Activated CD4-positive, CD25-positive, alpha-beta regulatory T cell treated with anti-CD3 and anti-CD28 coated beads, Interleukin-2, amount 50 U/mL, for 72 hours (primary cell): Measurements from ENCODE around the gene ST14.
"Not testable (repeated sequence)": the region's sequence is repeated elsewhere in the genome, so short reads cannot be mapped to it uniquely, and the experiment has no call there.

Source experiments
- DNase-seq: peaks from one replicate; pipeline ENCODE4 v3.0.0; 2021

Gene ST14

DNA sequence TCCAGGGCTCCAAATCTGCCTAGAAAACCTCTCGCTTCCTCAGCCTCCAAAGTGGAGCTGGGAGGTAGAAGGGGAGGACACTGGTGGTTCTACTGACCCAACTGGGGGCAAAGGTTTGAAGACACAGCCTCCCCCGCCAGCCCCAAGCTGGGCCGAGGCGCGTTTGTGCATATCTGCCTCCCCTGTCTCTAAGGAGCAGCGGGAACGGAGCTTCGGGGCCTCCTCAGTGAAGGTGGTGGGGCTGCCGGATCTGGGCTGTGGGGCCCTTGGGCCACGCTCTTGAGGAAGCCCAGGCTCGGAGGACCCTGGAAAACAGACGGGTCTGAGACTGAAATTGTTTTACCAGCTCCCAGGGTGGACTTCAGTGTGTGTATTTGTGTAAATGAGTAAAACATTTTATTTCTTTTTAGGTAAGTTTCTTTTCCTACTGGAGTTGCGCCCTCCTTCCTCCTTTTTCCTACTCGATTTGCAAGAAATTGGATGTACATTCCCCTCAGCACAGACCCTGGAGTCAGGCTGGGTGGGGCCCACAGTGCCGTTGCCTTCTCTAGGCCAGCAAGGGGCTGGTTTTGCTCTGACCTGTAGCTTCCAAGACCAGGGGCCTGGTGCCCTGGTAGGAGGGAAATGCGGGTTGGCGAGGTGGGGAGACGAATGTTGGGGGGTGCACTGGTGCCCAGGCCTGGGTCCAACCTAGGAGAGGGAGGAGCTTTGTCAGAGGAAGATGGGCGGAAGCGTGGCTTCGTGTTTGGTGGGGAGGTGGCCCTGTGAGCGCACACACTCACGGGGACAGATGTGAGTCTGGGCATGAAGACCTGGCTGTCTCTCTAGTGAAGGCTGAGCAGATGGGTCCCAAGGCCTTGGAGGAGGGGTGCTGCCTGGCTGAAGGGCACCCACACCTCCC is 50.6 kb downstream of the ST14 start:
- DNase-seq, result peak; percentile 19

GRCh38 chr11:130211144-130211543 is 51.6 kb downstream of the ST14 start:
- DNase-seq, result no peak

DNA sequence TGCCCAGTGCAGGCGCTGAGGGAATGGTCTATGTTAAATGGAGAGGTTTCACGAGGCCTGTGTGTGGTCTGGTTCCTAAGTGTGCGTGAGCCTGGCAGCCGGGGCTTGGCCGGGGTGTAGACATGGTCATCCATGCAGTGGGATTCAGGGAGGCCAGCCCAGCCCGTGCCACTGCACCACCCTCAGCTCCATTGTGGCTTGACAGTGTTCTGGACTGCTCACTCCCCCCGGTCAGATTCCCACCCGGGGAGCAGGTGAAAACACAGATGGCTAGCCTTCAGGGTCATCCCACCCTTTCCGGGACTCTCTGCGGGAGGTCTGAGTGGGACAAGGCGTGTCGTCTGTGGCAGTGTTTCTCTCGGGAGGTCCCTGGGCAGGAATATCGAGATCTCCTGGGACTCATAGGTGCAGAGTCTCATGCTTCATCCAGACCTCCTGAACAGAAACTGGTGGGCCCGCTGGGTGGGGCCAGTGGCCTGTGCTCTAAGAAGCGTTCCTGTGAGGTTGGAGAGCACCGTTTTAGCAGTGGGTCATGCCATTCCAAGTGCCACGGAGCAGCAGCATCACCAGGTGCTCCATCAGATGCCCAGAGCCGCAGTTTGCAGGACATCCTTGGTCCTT is 52.3 kb downstream of the ST14 start:
- no peak for DNase-seq

DNA sequence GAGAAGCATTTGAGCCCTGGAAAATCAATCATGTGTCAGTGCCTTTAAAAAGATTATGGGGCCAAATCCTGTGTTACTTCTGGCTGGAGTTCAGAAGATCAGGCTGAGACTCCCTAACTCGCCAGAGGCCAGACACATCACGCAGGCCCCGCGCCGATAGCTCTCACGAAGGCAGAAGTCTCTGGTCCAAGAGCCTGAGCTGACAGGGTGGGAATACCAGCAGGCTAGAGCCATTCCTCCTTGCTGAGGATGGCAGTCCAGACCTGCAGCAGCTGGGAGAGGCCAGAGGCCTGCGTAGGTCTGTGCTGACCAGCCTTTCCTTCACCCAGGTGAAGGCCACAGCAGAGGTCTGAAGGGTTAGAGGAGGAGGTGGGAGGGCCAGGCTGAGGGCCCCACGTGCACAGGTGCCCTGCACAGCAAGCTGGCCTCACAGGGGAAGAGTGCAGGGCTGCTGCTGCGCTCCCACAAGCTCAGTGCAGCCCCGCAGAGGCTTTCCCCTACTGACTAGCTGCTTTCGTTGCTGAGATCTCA is 52.9 kb downstream of the ST14 start:
- DNase-seq, result no peak

DNA sequence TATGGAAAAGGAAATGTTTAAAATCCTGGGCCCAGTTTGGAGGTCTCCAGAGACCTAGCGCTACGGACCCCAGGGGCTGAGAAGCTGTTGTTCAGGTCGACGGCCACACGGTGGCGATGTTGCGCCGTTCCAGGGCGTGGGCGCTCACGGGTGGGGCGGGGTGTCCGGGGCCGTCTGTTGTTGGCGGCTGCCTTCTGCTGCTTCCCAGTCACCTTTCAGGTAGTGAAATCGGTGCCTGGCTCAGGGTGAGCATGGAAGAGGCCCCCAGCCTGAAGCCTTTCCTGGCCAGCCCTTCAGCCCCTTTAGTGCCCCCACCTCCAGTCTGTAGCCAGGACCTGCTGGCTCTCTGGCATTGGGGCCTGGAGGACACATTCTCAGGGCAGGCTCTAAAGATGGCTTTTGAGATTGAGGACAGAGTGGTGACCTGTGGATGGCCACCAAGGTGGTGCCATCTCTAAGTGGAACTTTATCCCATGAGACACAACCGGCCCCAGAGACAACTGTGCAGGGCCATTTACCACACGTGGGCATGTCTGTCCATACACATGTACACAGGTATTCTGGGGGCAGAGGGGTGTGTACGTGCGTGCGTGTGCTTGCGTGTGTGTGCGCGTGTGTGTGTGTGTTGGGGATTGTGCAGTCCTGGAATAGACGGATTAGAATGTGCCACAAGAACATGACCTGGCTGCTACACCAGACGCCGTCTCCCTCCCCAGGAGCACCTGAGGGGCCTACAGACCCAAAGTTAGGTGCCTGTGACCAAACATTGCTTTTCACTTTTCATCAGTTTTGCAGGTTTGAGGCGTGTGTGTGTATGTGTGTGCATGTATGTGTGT is 53.8 kb downstream of the ST14 start:
- peak; percentile 79 for DNase-seq

- DNase-seq, result no peak
These were observed 54.3 kb downstream of the ST14 start for GRCh38 chr11:130213979-130214281.

DNA sequence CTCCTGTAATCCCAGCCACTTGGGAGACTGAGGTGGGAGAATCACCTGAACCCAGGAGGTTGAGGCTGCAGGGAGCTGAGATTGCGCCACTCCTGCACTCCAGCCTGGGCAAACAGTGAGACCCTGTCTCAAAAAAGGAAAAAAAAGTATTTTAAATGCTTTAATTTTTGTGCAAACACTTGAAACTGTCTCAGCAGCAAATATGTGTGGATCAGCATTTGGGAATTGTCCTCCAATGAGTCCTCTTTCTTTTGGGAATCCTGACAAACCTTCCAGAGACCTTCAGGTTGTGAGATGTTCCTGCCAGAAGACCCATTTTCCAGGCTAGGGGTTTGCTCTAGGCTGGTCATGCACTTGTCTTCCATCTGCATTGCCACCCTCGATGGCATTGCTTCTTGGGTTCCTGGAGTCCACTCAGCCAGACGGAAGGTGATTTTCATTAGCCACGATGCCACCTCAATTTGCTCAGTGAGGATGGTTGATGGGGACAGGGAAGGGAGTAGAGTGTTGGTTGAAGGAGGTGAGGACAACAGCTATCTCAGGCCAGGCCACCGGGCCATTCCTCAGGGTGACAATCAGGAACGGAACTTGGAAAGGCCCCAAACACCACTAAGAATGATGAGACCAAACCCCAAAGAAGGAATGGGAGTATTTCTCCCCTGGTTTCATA is 55.4 kb downstream of the ST14 start:
- DNase-seq, result no peak

GRCh38 chr11:130215531-130216220 is 56.1 kb downstream of the ST14 start:
- no peak for DNase-seq

DNA sequence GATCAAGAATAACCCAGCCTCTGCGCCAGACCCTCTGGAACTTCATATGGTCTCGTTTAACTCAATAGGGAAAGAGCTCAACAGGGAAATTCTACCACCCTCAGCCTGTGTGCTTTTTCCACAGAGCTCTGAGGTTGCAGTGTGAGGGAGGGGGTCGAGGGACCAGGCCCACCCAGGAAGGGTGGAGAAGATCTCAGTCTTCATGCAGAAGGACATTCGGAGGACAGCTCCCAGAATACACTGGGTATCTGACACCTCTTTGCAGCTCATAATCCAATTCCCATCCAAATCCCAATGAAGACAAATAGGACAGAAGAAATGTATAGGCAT is 56.6 kb downstream of the ST14 start:
- no peak for DNase-seq

- DNase-seq, result no peak
These were observed 57.1 kb downstream of the ST14 start for GRCh38 chr11:130216591-130217132.

DNA sequence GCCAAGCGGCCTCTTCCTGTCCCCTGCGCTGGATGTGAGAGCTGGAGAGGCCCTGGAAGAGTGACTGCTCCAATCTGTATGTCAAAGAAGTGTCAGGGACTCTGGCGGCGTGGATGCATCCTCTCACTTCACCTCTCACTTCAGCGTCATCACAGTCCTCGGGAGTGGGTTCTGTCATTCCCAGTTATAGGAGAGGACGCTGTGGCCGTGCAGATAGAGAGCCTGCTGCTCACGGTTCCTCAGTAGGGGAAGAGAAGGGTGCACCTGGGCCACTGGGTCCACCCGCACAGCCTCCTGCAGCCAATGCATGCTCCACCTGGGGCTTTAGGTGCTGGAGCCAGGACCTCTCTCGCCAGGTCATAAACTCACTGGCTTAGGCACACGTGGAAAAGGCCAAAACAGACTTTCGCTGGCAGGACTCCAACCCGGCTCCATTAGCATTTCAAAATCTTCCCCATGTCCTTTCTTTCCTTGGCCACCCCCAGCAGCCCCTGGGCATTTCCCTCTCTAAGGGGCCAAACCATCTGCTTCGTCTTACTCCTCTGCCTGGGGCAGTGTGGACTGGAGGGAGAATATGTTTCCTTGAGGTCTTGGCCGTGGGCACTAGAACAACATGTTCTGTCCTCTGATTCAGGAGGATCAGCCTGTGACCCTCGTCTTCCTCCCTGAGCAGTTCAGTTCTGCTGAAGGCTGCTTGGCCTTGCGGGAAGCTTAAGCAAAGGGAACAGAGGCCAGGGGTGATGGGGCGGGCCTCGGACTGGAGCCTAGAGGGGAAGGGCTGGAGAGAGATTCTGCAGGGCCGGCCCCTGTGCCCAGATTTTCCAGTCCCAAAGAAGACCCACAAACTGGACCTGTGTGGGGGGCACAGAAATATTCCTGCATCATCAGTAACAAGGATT is 57.8 kb downstream of the ST14 start:
- no peak for DNase-seq

- DNase-seq, result no peak
These were observed 59.0 kb downstream of the ST14 start for GRCh38 chr11:130218501-130219070.

GRCh38 chr11:130219148-130219547 is 59.6 kb downstream of the ST14 start:
- no peak for DNase-seq

GRCh38 chr11:130220311-130221035 is 60.9 kb downstream of the ST14 start:
- DNase-seq, result no peak

GRCh38 chr11:130223291-130223971 is 63.8 kb downstream of the ST14 start:
- DNase-seq, result no peak

DNA sequence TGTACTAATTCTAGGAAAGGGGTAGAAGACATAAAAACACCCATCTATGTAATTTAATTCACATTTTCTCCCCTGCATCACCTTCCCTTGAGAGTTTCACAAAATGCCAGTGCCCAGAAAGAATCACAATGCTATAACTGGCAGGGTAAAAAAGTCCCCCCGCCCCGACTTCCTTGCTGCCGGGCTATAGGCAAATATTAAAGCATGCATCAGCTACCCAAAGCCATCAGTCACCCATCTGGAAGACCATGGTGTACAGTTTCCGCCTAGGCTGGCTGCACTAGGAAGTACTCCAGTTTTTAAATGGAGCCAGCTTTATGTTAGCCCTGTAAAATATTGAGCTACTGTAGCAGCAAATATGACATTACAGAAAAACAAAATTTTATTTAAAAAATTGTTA is 67.8 kb downstream of the ST14 start:
- DNase-seq, result no peak

DNA sequence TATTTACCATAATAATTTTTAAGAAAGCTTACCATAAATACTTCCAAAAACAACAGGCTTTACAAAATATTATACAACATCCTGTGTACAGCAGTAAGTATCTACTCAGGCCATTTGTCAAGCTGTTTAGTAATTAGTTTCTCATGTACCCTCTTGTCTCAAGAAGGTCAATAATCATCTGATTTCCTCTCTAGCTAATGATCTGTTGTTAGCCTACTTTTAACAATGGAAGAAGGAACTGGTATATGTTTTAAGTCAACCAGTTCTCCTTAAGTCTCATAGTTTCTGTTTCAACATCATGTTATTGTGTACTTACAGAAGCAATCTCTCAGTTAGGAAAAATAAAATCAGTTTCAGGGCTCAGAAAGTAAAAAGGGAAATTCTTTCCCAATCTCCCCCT is 73.9 kb downstream of the ST14 start:
- DNase-seq, result not testable (repeated sequence)

- not testable (repeated sequence) for DNase-seq
These were observed 74.3 kb downstream of the ST14 start for GRCh38 chr11:130233888-130234287.

DNA sequence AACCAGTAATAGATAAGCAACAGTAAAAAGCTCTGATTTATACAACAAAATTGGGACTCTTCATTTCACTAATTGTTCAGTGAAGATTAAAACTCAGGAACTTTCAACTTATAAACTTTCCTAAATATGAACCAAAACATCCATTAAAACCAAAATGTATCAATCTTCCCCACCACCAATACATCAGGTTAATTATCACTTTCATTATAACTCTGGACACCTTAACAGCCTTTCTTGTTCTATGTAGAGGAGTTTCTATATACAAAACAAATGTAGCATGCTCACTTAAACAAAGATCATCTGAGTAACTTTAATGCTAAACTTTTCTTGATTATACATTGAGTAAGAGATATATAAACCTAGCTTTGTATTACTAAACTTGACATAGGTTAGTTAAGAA is 74.7 kb downstream of the ST14 start:
- no peak for DNase-seq
